H1 (cell line): ENCODE data around the gene KCNQ1. TPM values are rescaled to one million over a fixed set of nuclear protein-coding genes. Genes with fewer than 3 reads are reported as not detected.

Experiments
- CTCF ChIA-PET: fragments of 300-600 bp; sonication (Branson Sonifier 250); formaldehyde crosslinking; loops from one replicate; lab custom pipeline; 2021; ENCODE audit not compliant: partially characterized antibody; lab: Charles Lee
- POLR2A ChIA-PET: fragments of 300-600 bp; sonication (Branson Sonifier 250); formaldehyde crosslinking; loops from one replicate; lab custom pipeline; 2021; ENCODE audit warnings: inconsistent platforms; ENCODE audit not compliant: partially characterized antibody; lab: Charles Lee
- DNase-seq, 2 experiments: peaks; one replicate each; pipeline versions ENCODE4 v3.0.0 to v3.0.0-alpha.2; 2010 to 2022; ENCODE audit warnings: low spot score in 2 of 2, low read depth in 1 of 2, mixed read lengths in 1 of 2
- FAIRE-seq: peaks from 2 replicates; lab custom pipeline; 2011; peaks lifted over from hg19 to GRCh38; lab: Jason Lieb, UNC
- H2AFZ ChIP-seq: 2 replicates; pipeline ENCODE4 v1.8.1; 2012; ENCODE audit warnings: low read length, inconsistent platforms
- H2AK5ac ChIP-seq: 2 replicates; pipeline ENCODE4 v1.6.1; 2013; ENCODE audit warnings: low read depth, low read length
- H2BK120ac ChIP-seq: replicated peaks from 2 replicates; pipeline ENCODE3; 2013; ENCODE audit warnings: low read depth, low read length, inconsistent platforms
- H2BK12ac ChIP-seq: 2 replicates; pipeline ENCODE4 v1.6.1; 2013; ENCODE audit warnings: low read depth, low read length
- H2BK15ac ChIP-seq: 2 replicates; pipeline ENCODE4 v1.6.1; 2013; ENCODE audit warnings: low read length
- H2BK20ac ChIP-seq: 2 replicates; pipeline ENCODE4 v1.6.1; 2013; ENCODE audit warnings: low read length
- H2BK5ac ChIP-seq: 2 replicates; pipeline ENCODE4 v1.6.1; 2013; ENCODE audit warnings: low read depth, low read length
- H3K14ac ChIP-seq: 2 replicates; pipeline ENCODE4 v1.6.1; 2013; ENCODE audit warnings: inconsistent platforms; ENCODE audit not compliant: insufficient read length
- H3K18ac ChIP-seq: 2 replicates; pipeline ENCODE4 v1.6.1; 2013; ENCODE audit warnings: low read length; ENCODE audit errors: extremely low read depth
- H3K23ac ChIP-seq: 2 replicates; pipeline ENCODE4 v1.6.1; 2013; ENCODE audit warnings: inconsistent platforms; ENCODE audit not compliant: insufficient read length
- H3K23me2 ChIP-seq: 2 replicates; pipeline ENCODE4 v1.6.1; 2013; ENCODE audit warnings: low read depth, low read length
- H3K27ac ChIP-seq: 2 replicates; pipeline ENCODE4 v1.6.1; 2011; ENCODE audit warnings: low read depth, low read length, inconsistent platforms
- H3K27me3 ChIP-seq, 4 experiments: replicated peaks in 1 of 4; 1 replicate in 1 of 4; 2 replicates in 3 of 4; pipeline versions ENCODE4 v1.6.1 to v1.8.1; 2011 to 2013; ENCODE audit warnings: low read length in 3 of 4, mild to moderate bottlenecking in 3 of 4, inconsistent platforms in 2 of 4, mixed read lengths in 2 of 4, moderate library complexity in 1 of 4; ENCODE audit not compliant: control insufficient read depth in 3 of 4, insufficient read depth in 3 of 4; ENCODE audit errors: extremely low read depth in 1 of 4
- H3K36me3 ChIP-seq, 4 experiments: 2 replicates each; pipeline versions ENCODE4 v1.6.1 to v1.8.1; 2011 to 2013; ENCODE audit warnings: mild to moderate bottlenecking in 4 of 4, low read length in 3 of 4, moderate library complexity in 2 of 4, control low read depth in 1 of 4, inconsistent platforms in 1 of 4; ENCODE audit not compliant: insufficient read depth in 4 of 4, control insufficient read depth in 2 of 4
- H3K4ac ChIP-seq: replicated peaks from 2 replicates; pipeline ENCODE3; 2013; ENCODE audit warnings: low read length, low read depth, mixed read lengths, inconsistent platforms; ENCODE audit not compliant: insufficient read length
- H3K4me1 ChIP-seq, 4 experiments: replicated peaks in 1 of 4; 1 replicate in 1 of 4; 2 replicates in 3 of 4; pipeline versions ENCODE4 v1.6.1 to v1.8.1; 2011 to 2013; ENCODE audit warnings: low read length in 3 of 4, inconsistent platforms in 2 of 4, mixed read lengths in 1 of 4; ENCODE audit not compliant: insufficient read depth in 4 of 4, control insufficient read depth in 3 of 4
- H3K4me2 ChIP-seq, 2 experiments: 2 replicates each; pipeline versions ENCODE4 v1.6.1 to v1.8.1; 2011 to 2013; ENCODE audit warnings: low read depth in 2 of 2, low read length in 2 of 2, control low read depth in 1 of 2, inconsistent platforms in 1 of 2, mild to moderate bottlenecking in 1 of 2; ENCODE audit not compliant: insufficient read depth in 1 of 2
- H3K4me3 ChIP-seq, 4 experiments: fragments of 200-600, 300-600 bp in 1 of 4; sonication (generic), shearing (Covaris generic), sonication (Bioruptor Twin) in 1 of 4; 2 replicates each; pipeline versions ENCODE4 v1.5.1 to v1.8.1; 2011 to 2016; ENCODE audit warnings: low read length in 4 of 4, low read depth in 3 of 4, control low read depth in 2 of 4, inconsistent platforms in 2 of 4, mild to moderate bottlenecking in 2 of 4, mixed read lengths in 1 of 4, moderate library complexity in 1 of 4; ENCODE audit not compliant: insufficient read depth in 2 of 4; ENCODE audit errors: extremely low read depth in 1 of 4
- H3K56ac ChIP-seq: replicated peaks from 2 replicates; pipeline ENCODE3; 2013; ENCODE audit warnings: low read depth, mild to moderate bottlenecking, mixed read lengths, low read length, inconsistent platforms; ENCODE audit not compliant: insufficient read length
- H3K79me1 ChIP-seq: 2 replicates; pipeline ENCODE4 v1.6.1; 2013; ENCODE audit warnings: low read depth, low read length, control low read depth
- H3K79me2 ChIP-seq, 2 experiments: 2 replicates each; pipeline versions ENCODE4 v1.6.1 to v1.8.1; 2012 to 2013; ENCODE audit warnings: low read length in 2 of 2, mild to moderate bottlenecking in 2 of 2, inconsistent platforms in 1 of 2; ENCODE audit not compliant: insufficient read depth in 2 of 2, control insufficient read depth in 1 of 2
- H3K9ac ChIP-seq, 4 experiments: replicated peaks in 1 of 4; 1 replicate in 1 of 4; 2 replicates in 3 of 4; pipeline versions ENCODE4 v1.6.1 to v1.8.1; 2011 to 2013; ENCODE audit warnings: low read depth in 3 of 4, low read length in 3 of 4, control low read depth in 2 of 4, mild to moderate bottlenecking in 2 of 4, moderate library complexity in 2 of 4, inconsistent platforms in 1 of 4; ENCODE audit errors: extremely low read depth in 1 of 4
- H3K9me3 ChIP-seq, 2 experiments: 2 replicates each; pipeline versions ENCODE4 v1.6.1 to v1.8.1; 2012 to 2013; ENCODE audit warnings: mild to moderate bottlenecking in 2 of 2, moderate library complexity in 2 of 2, control low read depth in 1 of 2, inconsistent platforms in 1 of 2, low read depth in 1 of 2, low read length in 1 of 2, mixed read lengths in 1 of 2; ENCODE audit not compliant: insufficient read depth in 2 of 2
- H4K20me1 ChIP-seq, 2 experiments: replicated peaks in 1 of 2; 2 replicates each; pipeline versions ENCODE3 to v1.8.1; 2011 to 2013; ENCODE audit warnings: inconsistent platforms in 2 of 2, low read length in 2 of 2, mild to moderate bottlenecking in 1 of 2; ENCODE audit not compliant: insufficient read depth in 2 of 2, control insufficient read depth in 1 of 2
- H4K5ac ChIP-seq: 2 replicates; pipeline ENCODE4 v1.6.1; 2013; ENCODE audit warnings: low read length, low read depth, mixed read lengths, inconsistent platforms; ENCODE audit not compliant: insufficient read length
- H4K8ac ChIP-seq: 2 replicates; pipeline ENCODE4 v1.8.0; 2013; ENCODE audit warnings: mild to moderate bottlenecking, moderate library complexity, low read length, inconsistent platforms; ENCODE audit not compliant: insufficient read depth; ENCODE audit errors: extremely low read depth
- H4K91ac ChIP-seq: replicated peaks from 2 replicates; pipeline ENCODE3; 2013; ENCODE audit warnings: low read length, mixed read lengths, inconsistent platforms; ENCODE audit not compliant: insufficient read length
- BACH1 ChIP-seq: IDR thresholded peaks from 2 replicates; pipeline ENCODE4 v1.6.1; 2012; ENCODE audit warnings: low read length, improper control_type of control experiment
- CTBP2 ChIP-seq: IDR thresholded peaks from 2 replicates; pipeline ENCODE4 v1.7.0; 2011; ENCODE audit warnings: borderline replicate concordance, mild to moderate bottlenecking, moderate library complexity, mixed read lengths, low read length; ENCODE audit not compliant: insufficient read depth, insufficient read length
- EGR1 ChIP-seq: IDR thresholded peaks from 2 replicates; pipeline ENCODE4 v1.6.1; 2011; ENCODE audit warnings: low read depth, low read length, borderline replicate concordance
- EP300 ChIP-seq, 2 experiments: IDR thresholded peaks; 1 replicate in 1 of 2; 2 replicates in 1 of 2; pipeline ENCODE4 v1.6.1; 2011 to 2012; ENCODE audit warnings: low read depth in 2 of 2, low read length in 2 of 2, mild to moderate bottlenecking in 2 of 2, borderline replicate concordance in 1 of 2, inconsistent platforms in 1 of 2, moderate library complexity in 1 of 2
- GABPA ChIP-seq: IDR thresholded peaks from 2 replicates; pipeline ENCODE4 v1.6.1; 2011; ENCODE audit warnings: mild to moderate bottlenecking, low read length, moderate library complexity, borderline replicate concordance; ENCODE audit not compliant: insufficient read depth
- RAD21 ChIP-seq, 2 experiments: IDR thresholded peaks in 1 of 2; conservative IDR thresholded peaks in 1 of 2; 2 replicates each; pipeline ENCODE4 v1.6.1; 2011; ENCODE audit warnings: low read depth in 2 of 2, low read length in 2 of 2, improper control_type of control experiment in 1 of 2, inconsistent platforms in 1 of 2, mild to moderate bottlenecking in 1 of 2, moderate library complexity in 1 of 2
- RFX5 ChIP-seq: IDR thresholded peaks from 2 replicates; pipeline ENCODE4 v1.6.1; 2011; ENCODE audit warnings: low read depth, low read length, improper control_type of control experiment, borderline replicate concordance
- SIX5 ChIP-seq: IDR thresholded peaks from 2 replicates; pipeline ENCODE4 v1.6.1; 2011; ENCODE audit warnings: mild to moderate bottlenecking, low read depth, low read length
- SP1 ChIP-seq: IDR thresholded peaks from 2 replicates; pipeline ENCODE4 v1.6.1; 2011; ENCODE audit warnings: low read depth, low read length
- ZNF274 ChIP-seq: IDR thresholded peaks from 2 replicates; pipeline ENCODE4 v1.7.0; 2012; ENCODE audit warnings: low read length, borderline replicate concordance; ENCODE audit errors: extremely low read depth
- WGBS, 2 experiments: shearing (Covaris generic) in 1 of 2; methylation state at CpG; one replicate each; pipeline versions ENCODE4 v1.1.6 to v1.1.7; 2013 to 2015; ENCODE audit warnings: low lambda C conversion rate in 2 of 2, mixed read lengths in 2 of 2, inconsistent platforms in 1 of 2, low coverage in 1 of 2, missing lambda C conversion rate in 1 of 2; ENCODE audit not compliant: insufficient replicate concordance in 2 of 2, insufficient coverage in 1 of 2, insufficient read length in 1 of 2; ENCODE audit errors: extremely low coverage in 1 of 2, missing lambda C conversion rate in 1 of 2; 5-methylcytosine and 5-hydroxymethylcytosine counted together
- polyA plus RNA-seq, 7 experiments: library from polyadenylated mRNA; depleted of rRNA in 3 of 7; stranded (reverse) in 5 of 7; unstranded in 2 of 7; fragments of >200 nt in 5 of 7; fragments of 200-250 nt in 2 of 7; gene quantifications; 1 replicate in 5 of 7; 2 replicates in 1 of 7; 4 replicates in 1 of 7; pipeline versions ENCODE4 v1.2.1 to v1.2.3, GENCODE V29; 2011 to 2013; ENCODE audit warnings: missing spikeins in 2 of 7, mixed read lengths in 2 of 7
- total RNA-seq: library from RNA; stranded (reverse); fragmentation: NEBNext Ultra II Directional; extraction: Animal tissue kit (Norgen Biotek cat#: 25700); gene quantifications from 2 replicates; pipeline ENCODE4 v1.2.1, GENCODE V29; 2021
- TF ChIP-seq, protein P1 (sequence below): IDR thresholded peaks from 2 replicates; pipeline ENCODE4 v1.6.1; 2012; ENCODE audit warnings: inconsistent platforms

The KCNQ1 gene
- total and polyA plus RNA-seq, 2 of the 8 experiments (the other 6 are each of a cell fraction or from before 2014, with no cell fraction given) = 1.9 to 2.0 TPM

DNA sequence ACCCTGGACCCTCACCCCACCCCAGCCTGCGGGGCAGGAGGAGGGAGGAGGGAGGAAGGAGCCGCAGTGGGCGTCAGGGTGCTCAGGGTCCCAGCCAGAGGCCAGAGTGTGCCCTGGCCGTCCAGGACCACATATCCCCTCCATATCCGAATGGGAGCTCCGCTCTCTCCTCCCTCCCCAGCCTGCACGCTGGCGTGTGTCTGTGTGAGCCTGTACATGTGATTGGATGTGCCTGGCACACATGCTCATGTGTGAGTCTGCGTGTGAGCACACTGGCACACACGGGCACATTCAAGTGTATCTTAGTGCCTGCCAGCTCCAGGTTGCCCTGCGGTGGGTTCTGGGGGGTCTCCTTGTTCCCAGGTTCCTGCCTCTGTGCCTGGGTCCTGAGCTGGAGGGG, 36.1 kb upstream of the KCNQ1 start:
- Histone ChIP-seq H3K56ac (no peak overlapping the region), H3K9ac (no peak overlapping the region), H3K79me1 (no peaks in the 10 kb centered on the region), H2AK5ac (no peak overlapping the region), H3K9me3 (no peaks in the 10 kb centered on the region), H2BK5ac (0 out of 2 replicates have a peak overlapping the region, but pooled peaks have one; percentile 2), H3K4me2 (no peak overlapping the region), H4K20me1 (peaks cover 3% of the 10 kb centered on the region in 2 experiments), H4K91ac (no peak overlapping the region), H4K5ac (no peak overlapping the region), H3K27ac (no peak overlapping the region), H2BK15ac (no peak overlapping the region), H3K27me3 (no peaks in the 10 kb centered on the region), H3K36me3 (no peaks in the 10 kb centered on the region), H3K23me2 (no peaks in the 10 kb centered on the region), H2BK120ac (no peak overlapping the region), H3K23ac (no peak overlapping the region), H2BK20ac (no peak overlapping the region), H3K4me3 (no peak overlapping the region), H2AFZ (no peak overlapping the region), H3K79me2 (no peaks in the 10 kb centered on the region), H3K4ac (no peak overlapping the region), H4K8ac (no peak overlapping the region; the same call in 1 of the 2 replicates), H3K14ac (no peak overlapping the region), H2BK12ac (no peak overlapping the region; the same call in 1 of the 2 replicates), H3K18ac (no peak overlapping the region), H3K4me1 (no peaks in the 10 kb centered on the region)
- 90% methylated on average over 6 of the region's 11 CpGs; no CpG with 5 or more reads in 1 of the 2 experiments for WGBS, 2 experiments
- CTCF ChIA-PET = interaction anchor here (0.7 to 14.1 kb wide), 10 partner anchors 9 to 222 kb away, joined by 3 to 196 read pairs (median 4); partner anchors contain the start of gene TSSC4
- DNase-seq = no peak
- no peak for FAIRE-seq
- POLR2A ChIA-PET = interaction anchor here (1.6 to 3.8 kb wide), 2 partner anchors 8 to 30 kb away, joined by 5 to 18 read pairs; partner anchors contain the start of gene TSSC4
- no peak for TF ChIP-seq EP300 (IDR thresholded peaks at IDR 0.05; ENCODE audit: borderline replicate concordance in 1 of 2, low read depth in 2 of 2, low read length in 2 of 2)
- TF ChIP-seq BACH1 = no peak
- TF ChIP-seq RAD21 (IDR thresholded peaks at IDR 0.05 in 1 of 2, conservative IDR thresholded peaks at IDR 0.05 in 1 of 2; ENCODE audit: low read depth in 2 of 2, low read length in 2 of 2) = no peak
- TF ChIP-seq EGR1 = no peak
- no peak for TF ChIP-seq ZNF274
- no peak for TF ChIP-seq RFX5
- TF ChIP-seq, protein P1, sequence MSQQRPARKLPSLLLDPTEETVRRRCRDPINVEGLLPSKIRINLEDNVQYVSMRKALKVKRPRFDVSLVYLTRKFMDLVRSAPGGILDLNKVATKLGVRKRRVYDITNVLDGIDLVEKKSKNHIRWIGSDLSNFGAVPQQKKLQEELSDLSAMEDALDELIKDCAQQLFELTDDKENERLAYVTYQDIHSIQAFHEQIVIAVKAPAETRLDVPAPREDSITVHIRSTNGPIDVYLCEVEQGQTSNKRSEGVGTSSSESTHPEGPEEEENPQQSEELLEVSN = no peak
- no peak for TF ChIP-seq GABPA
- no peak for TF ChIP-seq SIX5
- TF ChIP-seq CTBP2 = no peak
- no peak for TF ChIP-seq SP1
